Hepatocyte (in vitro differentiated cells): ENCODE measurements around the gene GSTM1. TPM values are rescaled to one million over a fixed set of nuclear protein-coding genes. Genes with fewer than 3 reads are reported as not detected.
A peak's percentile ranks its signal among the peaks of the same experiment; 100 is the strongest.

Experiments
- DNase-seq: peaks from one replicate; pipeline ENCODE4 v3.0.0-alpha.2; 2016; ENCODE audit warnings: low spot score
- H2AFZ ChIP-seq: fragments of 200-600 bp; sonication (generic); 2 replicates; pipeline ENCODE4 v1.6.0; 2016; ENCODE audit warnings: antibody characterized with exemption, mild to moderate bottlenecking
- H3K27ac ChIP-seq: fragments of 200-600 bp; sonication (generic); 2 replicates; pipeline ENCODE4 v1.5.1; 2016; ENCODE audit warnings: mild to moderate bottlenecking
- H3K27me3 ChIP-seq: fragments of 200-600 bp; sonication (generic); 2 replicates; pipeline ENCODE4 v1.6.1; 2016
- H3K36me3 ChIP-seq: fragments of 200-600 bp; sonication (generic); replicated peaks from 2 replicates; pipeline ENCODE4 v1.5.1; 2016; ENCODE audit warnings: low read depth; ENCODE audit not compliant: insufficient read depth
- H3K4me1 ChIP-seq: fragments of 200-600 bp; sonication (generic); 2 replicates; pipeline ENCODE4 v1.5.1; 2016; ENCODE audit warnings: mild to moderate bottlenecking, moderate library complexity; ENCODE audit not compliant: insufficient read depth
- H3K4me2 ChIP-seq: fragments of 200-600 bp; sonication (generic); 2 replicates; pipeline ENCODE4 v1.6.0; 2016
- H3K4me3 ChIP-seq: fragments of 200-600 bp; sonication (generic); 2 replicates; pipeline ENCODE4 v1.5.1; 2016; ENCODE audit warnings: mild to moderate bottlenecking
- H3K79me2 ChIP-seq: fragments of 200-600 bp; sonication (generic); 2 replicates; pipeline ENCODE4 v1.6.0; 2017; ENCODE audit warnings: mild to moderate bottlenecking
- H3K9me2 ChIP-seq: fragments of 200-600 bp; sonication (generic); replicated peaks from 2 replicates; pipeline ENCODE4 v1.6.0; 2017; ENCODE audit warnings: mild to moderate bottlenecking; ENCODE audit not compliant: insufficient read depth
- H3K9me3 ChIP-seq: fragments of 200-600 bp; sonication (generic); 2 replicates; pipeline ENCODE4 v1.5.1; 2016; ENCODE audit warnings: low read depth, mild to moderate bottlenecking
- H4K20me1 ChIP-seq: fragments of 200-600 bp; sonication (generic); 2 replicates; pipeline ENCODE4 v1.6.0; 2016; ENCODE audit warnings: mild to moderate bottlenecking; ENCODE audit not compliant: insufficient read depth, poor library complexity, severe bottlenecking
- CTCF ChIP-seq: fragments of 200-600 bp; sonication (generic); IDR thresholded peaks from 2 replicates; pipeline ENCODE4 v1.5.1; 2016; ENCODE audit warnings: antibody characterized with exemption, mild to moderate bottlenecking; ENCODE audit not compliant: poor library complexity
- EZH2 ChIP-seq: fragments of 200-600 bp; sonication (generic); IDR thresholded peaks from 2 replicates; pipeline ENCODE4 v1.6.1; 2016; ENCODE audit warnings: antibody characterized with exemption, mild to moderate bottlenecking, borderline replicate concordance
- EZH2phosphoT487 ChIP-seq: fragments of 200-600 bp; sonication (generic); IDR thresholded peaks from one replicate; pipeline ENCODE4 v1.6.1; 2018; ENCODE audit warnings: antibody characterized with exemption, mild to moderate bottlenecking, low read depth, moderate library complexity; ENCODE audit not compliant: unreplicated experiment, severe bottlenecking
- WGBS: methylation state at CpG from one replicate; pipeline ENCODE4 v1.1.6; 2016; ENCODE audit warnings: low lambda C conversion rate; ENCODE audit errors: missing lambda C conversion rate; 5-methylcytosine and 5-hydroxymethylcytosine counted together
- polyA plus RNA-seq: library from polyadenylated mRNA; unstranded; fragments of >200 nt; fragmentation: Nextera tagmentation; extraction: Ambion mirVana; gene quantifications from 2 replicates; pipeline ENCODE4 v1.2.1, GENCODE V29; 2016
- total RNA-seq: library from RNA; depleted of rRNA; stranded (reverse); fragments of >200 nt; gene quantifications from 2 replicates; pipeline ENCODE4 v1.2.3, GENCODE V29; 2014

The GSTM1 gene
- total and polyA plus RNA-seq, 2 experiments from 2014 or later = 19.9 to 44.3 TPM

- no peak for DNase-seq
- WGBS = 71% methylated on average over 7 of the region's 7 CpGs
- H3K27ac ChIP-seq = no peak overlapping the region
Observed at GRCh38 chr1:109722908-109723691, 35.5 kb downstream of the GSTM1 start.

GRCh38 chr1:109724933-109725332, 37.3 kb downstream of the GSTM1 start:
- no peak overlapping the region for H2AFZ ChIP-seq
- peak overlapping the region; percentile 37 for H3K27ac ChIP-seq
- no peak overlapping the region for H3K4me2 ChIP-seq
- H3K4me1 ChIP-seq = peaks cover 7% of the 10 kb centered on the region
- H3K79me2 ChIP-seq = no peaks in the 10 kb centered on the region
- TF ChIP-seq EZH2phosphoT487 (no peak), CTCF (no peak), EZH2 (no peak)
- H3K4me3 ChIP-seq = no peak overlapping the region
- no peaks in the 10 kb centered on the region for H3K9me3 ChIP-seq
- no peaks in the 10 kb centered on the region for H3K27me3 ChIP-seq
- 84% methylated on average over 4 of the region's 5 CpGs for WGBS
- H4K20me1 ChIP-seq = no peaks in the 10 kb centered on the region
- H3K9me2 ChIP-seq = no peaks in the 10 kb centered on the region
- DNase-seq = no peak
- H3K36me3 ChIP-seq = no peaks in the 10 kb centered on the region

More at GRCh38 chr1:109722908-109723691, 35.5 kb downstream of the GSTM1 start:
- H3K9me2 ChIP-seq = no peaks in the 10 kb centered on the region
- no peak for TF ChIP-seq EZH2
- no peak for TF ChIP-seq EZH2phosphoT487
- TF ChIP-seq CTCF = no peak
- H3K9me3 ChIP-seq = no peaks in the 10 kb centered on the region
- H3K4me2 ChIP-seq = no peak overlapping the region
- no peaks in the 10 kb centered on the region for H4K20me1 ChIP-seq
- H3K79me2 ChIP-seq = no peaks in the 10 kb centered on the region
- H3K36me3 ChIP-seq = no peaks in the 10 kb centered on the region
- no peak overlapping the region for H2AFZ ChIP-seq
- no peaks in the 10 kb centered on the region for H3K27me3 ChIP-seq
- peaks cover 7% of the 10 kb centered on the region for H3K4me1 ChIP-seq
- H3K4me3 ChIP-seq = no peak overlapping the region

- H3K9me3 ChIP-seq = no peaks in the 10 kb centered on the region
- 59% methylated on average over 4 of the region's 4 CpGs for WGBS
- H2AFZ ChIP-seq = no peak overlapping the region
- no peaks in the 10 kb centered on the region for H3K27me3 ChIP-seq
- H3K4me3 ChIP-seq = no peak overlapping the region
- H3K4me2 ChIP-seq = peak overlapping the region; percentile 17
- peak overlapping the region; percentile 44 for H3K27ac ChIP-seq
- no peaks in the 10 kb centered on the region for H3K36me3 ChIP-seq
- no peaks in the 10 kb centered on the region for H4K20me1 ChIP-seq
- no peaks in the 10 kb centered on the region for H3K9me2 ChIP-seq
- no peak for DNase-seq
- peaks cover 8% of the 10 kb centered on the region for H3K4me1 ChIP-seq
- H3K79me2 ChIP-seq = no peaks in the 10 kb centered on the region
- TF ChIP-seq CTCF = no peak
- TF ChIP-seq EZH2phosphoT487 = no peak
- no peak for TF ChIP-seq EZH2
Observed at GRCh38 chr1:109725510-109725909, 37.9 kb downstream of the GSTM1 start.
